ENCODE data around the gene INS.

GRCh38 chr11:2116680-2117079 is 44.3 kb downstream of the INS start:
- no peak for TF ChIP-seq CTCF (IDR thresholded peaks at IDR 0.05; ENCODE audit: low read depth, low read length, missing input control)
- no peak for TF ChIP-seq MAX (IDR thresholded peaks at IDR 0.05)
- TF ChIP-seq FOXA1 (IDR thresholded peaks at IDR 0.05): no peak
- no peak for TF ChIP-seq REST (IDR thresholded peaks at IDR 0.05)
- no peak for TF ChIP-seq EGR1 (IDR thresholded peaks at IDR 0.05; ENCODE audit: low read depth in 2 of 2)
- TF ChIP-seq TAF1 (conservative IDR thresholded peaks at IDR 0.05): no peak
- no peak for TF ChIP-seq SP1 (IDR thresholded peaks at IDR 0.05)
- no peak for TF ChIP-seq YY1 (IDR thresholded peaks at IDR 0.05)
- no peak for TF ChIP-seq ZBTB33 (IDR thresholded peaks at IDR 0.05)
- TF ChIP-seq RXRA (IDR thresholded peaks at IDR 0.05): no peak
- no peak for TF ChIP-seq JUND (IDR thresholded peaks at IDR 0.05)
- no peak for TF ChIP-seq FOXA2 (IDR thresholded peaks at IDR 0.05)

Data from liver (tissue), 3 donors.